Body of pancreas (tissue), 4 donors: ENCODE results near the gene KDM4C.

Experiments used
- POLR2A ChIP-seq, 3 donors: fragments of 450-650 bp; IDR thresholded peaks; one replicate each; pipeline ENCODE4 v1.6.1; 2016; ENCODE audit warnings: antibody characterized with exemption in 3 of 3, mild to moderate bottlenecking in 2 of 3
- TF ChIP-seq, protein P1 (sequence below), 7 experiments: fragments of 450-650 bp in 4 of 7; fragments of 200-600 bp in 3 of 7; sonication (generic) in 3 of 7; IDR thresholded peaks; one replicate each; pipeline ENCODE4 v1.5.1; 2016 to 2019; ENCODE audit warnings: antibody characterized with exemption in 7 of 7

DNA sequence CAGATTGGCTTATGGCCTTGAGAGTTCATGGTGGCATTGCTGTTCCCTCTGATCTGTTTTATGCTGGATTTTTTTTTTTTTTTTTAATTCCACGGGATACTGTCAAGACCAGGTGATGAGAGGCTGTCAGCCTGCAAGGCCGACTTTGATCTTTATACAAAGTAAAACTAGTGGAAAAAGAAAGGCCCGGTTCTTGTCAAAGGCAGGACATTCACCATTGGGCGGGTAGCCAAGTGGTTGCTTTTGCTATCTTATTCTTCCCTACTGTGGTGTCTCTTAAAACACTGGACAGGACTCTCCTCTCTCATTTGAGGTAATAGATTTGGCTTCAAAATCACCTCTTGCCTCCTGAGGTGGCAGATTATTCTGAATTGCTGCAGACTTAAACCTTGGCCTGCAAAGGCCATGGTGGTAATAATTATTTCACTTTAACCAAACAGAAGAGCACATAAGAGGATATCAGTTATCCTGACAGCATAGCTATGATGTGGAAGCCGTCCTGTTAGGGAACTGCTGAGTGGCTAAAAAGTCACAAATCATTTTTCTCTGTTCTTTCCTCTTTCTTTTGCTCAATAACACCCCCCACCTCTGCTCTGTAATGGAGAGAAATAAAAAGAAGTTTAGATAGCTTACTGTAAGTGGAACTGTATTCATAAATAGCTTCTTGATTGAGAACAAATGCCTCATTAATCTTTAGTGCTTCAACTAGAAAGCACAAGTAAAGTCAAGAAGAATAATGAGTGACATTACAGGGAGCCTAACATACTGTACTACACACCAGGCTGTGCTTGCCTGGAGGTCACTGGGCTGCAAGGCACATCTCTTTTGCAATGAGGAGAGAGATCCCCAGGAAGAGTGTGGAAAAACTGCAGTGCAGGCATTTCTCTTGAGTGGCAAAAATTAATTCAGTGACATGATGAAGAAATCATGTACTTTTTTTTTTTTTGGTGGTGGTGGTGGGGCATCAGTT lies 275.6 kb downstream of the KDM4C start:
- TF ChIP-seq, protein P1, sequence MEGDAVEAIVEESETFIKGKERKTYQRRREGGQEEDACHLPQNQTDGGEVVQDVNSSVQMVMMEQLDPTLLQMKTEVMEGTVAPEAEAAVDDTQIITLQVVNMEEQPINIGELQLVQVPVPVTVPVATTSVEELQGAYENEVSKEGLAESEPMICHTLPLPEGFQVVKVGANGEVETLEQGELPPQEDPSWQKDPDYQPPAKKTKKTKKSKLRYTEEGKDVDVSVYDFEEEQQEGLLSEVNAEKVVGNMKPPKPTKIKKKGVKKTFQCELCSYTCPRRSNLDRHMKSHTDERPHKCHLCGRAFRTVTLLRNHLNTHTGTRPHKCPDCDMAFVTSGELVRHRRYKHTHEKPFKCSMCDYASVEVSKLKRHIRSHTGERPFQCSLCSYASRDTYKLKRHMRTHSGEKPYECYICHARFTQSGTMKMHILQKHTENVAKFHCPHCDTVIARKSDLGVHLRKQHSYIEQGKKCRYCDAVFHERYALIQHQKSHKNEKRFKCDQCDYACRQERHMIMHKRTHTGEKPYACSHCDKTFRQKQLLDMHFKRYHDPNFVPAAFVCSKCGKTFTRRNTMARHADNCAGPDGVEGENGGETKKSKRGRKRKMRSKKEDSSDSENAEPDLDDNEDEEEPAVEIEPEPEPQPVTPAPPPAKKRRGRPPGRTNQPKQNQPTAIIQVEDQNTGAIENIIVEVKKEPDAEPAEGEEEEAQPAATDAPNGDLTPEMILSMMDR (IDR thresholded peaks at IDR 0.05), result no peak
- no peak for TF ChIP-seq POLR2A (IDR thresholded peaks at IDR 0.05)
